DND-41 (cell line): Measurements from ENCODE around the gene USF2.

ENCODE experiments used
- CTCF ChIP-seq: IDR thresholded peaks from 2 replicates; pipeline ENCODE4 v1.5.1; 2012; ENCODE audit warnings: borderline replicate concordance, low read length, moderate library complexity, mild to moderate bottlenecking; ENCODE audit not compliant: poor library complexity, severe bottlenecking; ENCODE audit errors: extremely low read depth
- EZH2 ChIP-seq: IDR thresholded peaks from 3 replicates; pipeline ENCODE4 v1.6.1; 2012; ENCODE audit warnings: borderline replicate concordance, low read depth, mild to moderate bottlenecking, moderate library complexity, low read length, inconsistent platforms; ENCODE audit not compliant: severe bottlenecking

GRCh38 chr19:35260694-35261304 lies 8.0 kb upstream of the USF2 start:
- TF ChIP-seq CTCF (no peak), EZH2 (no peak)
